ENCODE data around the gene HEG1. TPM values are rescaled to one million over a fixed set of nuclear protein-coding genes. Genes with fewer than 3 reads are reported as not detected.

The HEG1 gene
- total RNA-seq, 1 experiment from 2014 or later = 1.2 TPM

DNA sequence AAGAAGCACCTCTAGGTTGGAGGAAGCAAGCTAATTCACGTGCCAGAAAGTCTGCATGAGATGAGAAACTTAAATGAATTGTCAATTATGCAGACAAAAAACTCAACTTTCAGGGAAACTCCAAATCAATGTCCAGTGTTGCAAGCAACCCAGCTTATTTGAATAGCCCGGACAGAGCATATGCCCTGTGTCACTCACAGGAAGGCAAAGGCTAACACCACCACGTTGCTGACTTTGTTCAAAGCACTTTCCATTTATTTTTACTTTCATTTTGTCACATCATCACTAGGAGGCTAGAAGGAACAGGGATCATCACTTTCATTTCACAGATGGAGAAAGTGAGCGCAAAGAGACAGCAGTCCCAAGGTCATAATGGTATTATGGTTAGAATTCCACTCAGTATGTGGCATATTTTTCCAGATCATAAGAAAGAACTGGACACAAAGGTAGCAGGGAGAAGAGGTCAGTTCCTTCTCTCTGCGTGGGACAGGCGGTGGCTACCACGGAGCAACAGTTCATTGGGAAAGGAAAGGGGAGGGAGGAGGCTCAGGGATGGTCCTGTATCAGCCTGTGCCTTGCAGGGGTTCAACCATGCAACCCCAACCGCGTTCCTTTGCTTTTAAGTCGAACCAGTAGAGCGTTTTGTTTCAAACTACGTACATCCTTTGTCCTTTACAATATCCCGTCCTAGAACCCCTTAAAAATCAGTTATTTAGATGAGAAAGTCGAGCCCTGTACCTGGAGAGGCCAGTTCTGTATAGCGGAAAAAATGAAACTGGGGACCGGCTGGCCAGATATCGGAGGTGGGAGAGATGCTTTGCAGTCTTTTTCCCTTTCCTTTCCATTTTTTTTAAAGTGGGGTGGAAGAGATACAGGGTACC, 1.1 kb downstream of the HEG1 start:
- CTCF ChIA-PET = no interaction called here
- peak overlapping the region; percentile 17; the same call in 1 of the 2 replicates for H3K9ac ChIP-seq (ENCODE audit: low read length)
- TSS peak; percentile 63 for BruUV-seq (replicated peaks)
- intact Hi-C loops (cut with micrococcal nuclease) = loop anchor here (5.0 to 10.0 kb wide), 4 partner anchors 42 to 380 kb away; partner anchors contain the start of gene ZNF148
- H3F3A ChIP-seq (ENCODE audit: low read length, unreplicated experiment) = peaks cover 3% of the 10 kb centered on the region
- H3K27me3 ChIP-seq (ENCODE audit: low read length) = no peaks in the 10 kb centered on the region
- POLR2A ChIA-PET (ENCODE audit: unreplicated experiment) = no interaction called here
- H2AFZ ChIP-seq (ENCODE audit: low read length) = peak overlapping the region; percentile 76
- TF ChIP-seq, protein P1, sequence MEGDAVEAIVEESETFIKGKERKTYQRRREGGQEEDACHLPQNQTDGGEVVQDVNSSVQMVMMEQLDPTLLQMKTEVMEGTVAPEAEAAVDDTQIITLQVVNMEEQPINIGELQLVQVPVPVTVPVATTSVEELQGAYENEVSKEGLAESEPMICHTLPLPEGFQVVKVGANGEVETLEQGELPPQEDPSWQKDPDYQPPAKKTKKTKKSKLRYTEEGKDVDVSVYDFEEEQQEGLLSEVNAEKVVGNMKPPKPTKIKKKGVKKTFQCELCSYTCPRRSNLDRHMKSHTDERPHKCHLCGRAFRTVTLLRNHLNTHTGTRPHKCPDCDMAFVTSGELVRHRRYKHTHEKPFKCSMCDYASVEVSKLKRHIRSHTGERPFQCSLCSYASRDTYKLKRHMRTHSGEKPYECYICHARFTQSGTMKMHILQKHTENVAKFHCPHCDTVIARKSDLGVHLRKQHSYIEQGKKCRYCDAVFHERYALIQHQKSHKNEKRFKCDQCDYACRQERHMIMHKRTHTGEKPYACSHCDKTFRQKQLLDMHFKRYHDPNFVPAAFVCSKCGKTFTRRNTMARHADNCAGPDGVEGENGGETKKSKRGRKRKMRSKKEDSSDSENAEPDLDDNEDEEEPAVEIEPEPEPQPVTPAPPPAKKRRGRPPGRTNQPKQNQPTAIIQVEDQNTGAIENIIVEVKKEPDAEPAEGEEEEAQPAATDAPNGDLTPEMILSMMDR (conservative IDR thresholded peaks at IDR 0.05; ENCODE audit: low read depth, low read length) = 0 out of 2 replicates have a peak, but pooled peaks have one; percentile 10
- TF ChIP-seq EZH2 (IDR thresholded peaks at IDR 0.05; ENCODE audit: low read length, unreplicated experiment) (no peak), EZH2phosphoT487 (IDR thresholded peaks at IDR 0.05; ENCODE audit: borderline replicate concordance, low read length) (no peak)
- H3K4me2 ChIP-seq (ENCODE audit: low read length) = peak overlapping the region; percentile 98
- H3K36me3 ChIP-seq (ENCODE audit: low read depth, low read length) = no peaks in the 10 kb centered on the region
- H4K20me1 ChIP-seq (ENCODE audit: low read length) = no peaks in the 10 kb centered on the region
- H3K79me2 ChIP-seq (ENCODE audit: low read length) = 0 out of 2 replicates have a peak, but pooled peaks cover 4% of the 10 kb centered on the region
- peak; percentile 38 for DNase-seq
- ATAC-seq = peak; percentile 12; the same call in 1 of the 2 replicates
- no peaks in the 10 kb centered on the region for H3K9me3 ChIP-seq (ENCODE audit: low read length)
- H3K27ac ChIP-seq (ENCODE audit: low read length) = no peak overlapping the region
- H3K4me3 ChIP-seq (ENCODE audit: low read length) = peak overlapping the region; percentile 83
- H3K4me1 ChIP-seq (ENCODE audit: insufficient read depth, low read length) = peaks cover 56% of the 10 kb centered on the region
- H3K9me2 ChIP-seq (replicated peaks; ENCODE audit: low read length) = no peaks in the 10 kb centered on the region

DNA sequence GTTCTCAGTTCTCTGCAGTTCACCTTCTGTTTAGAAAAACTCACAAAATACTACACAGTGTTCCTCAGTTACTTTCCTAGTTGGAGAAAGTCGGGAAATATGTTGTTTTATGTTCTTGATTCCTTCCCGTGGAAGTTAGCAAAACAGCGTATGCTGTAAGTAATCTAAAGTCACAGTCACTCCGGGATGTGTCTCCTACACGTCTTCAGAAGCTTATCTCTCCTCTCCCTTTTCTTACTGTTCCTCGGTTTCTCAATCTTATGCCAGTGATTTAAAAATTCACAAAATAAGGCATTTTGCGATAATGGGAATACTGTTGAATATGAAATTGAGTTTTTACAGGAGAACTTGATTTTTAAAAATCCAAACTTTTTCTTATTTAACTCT, 1.7 kb downstream of the HEG1 start:
- no peaks in the 10 kb centered on the region for H3K36me3 ChIP-seq (ENCODE audit: low read depth, low read length)
- no peak overlapping the region for H3K27ac ChIP-seq (ENCODE audit: low read length)
- ChIA-PET CTCF (no interaction called here), POLR2A (ENCODE audit: unreplicated experiment) (no interaction called here)
- no peak for ATAC-seq
- no peaks in the 10 kb centered on the region for H3K27me3 ChIP-seq (ENCODE audit: low read length)
- no TSS peak for BruUV-seq (replicated peaks)
- H3K4me3 ChIP-seq (ENCODE audit: low read length) = peak overlapping the region; percentile 83
- 0 out of 2 replicates have a peak, but pooled peaks cover 4% of the 10 kb centered on the region for H3K79me2 ChIP-seq (ENCODE audit: low read length)
- intact Hi-C loops (cut with micrococcal nuclease) = loop anchor here (5.0 to 10.0 kb wide), 3 partner anchors 42 to 381 kb away; partner anchors contain the start of gene ZNF148
- TF ChIP-seq EZH2phosphoT487 (IDR thresholded peaks at IDR 0.05; ENCODE audit: borderline replicate concordance, low read length) = no peak
- TF ChIP-seq, protein P1 (conservative IDR thresholded peaks at IDR 0.05; ENCODE audit: low read depth, low read length) = no peak
- no peak for TF ChIP-seq EZH2 (IDR thresholded peaks at IDR 0.05; ENCODE audit: low read length, unreplicated experiment)
- H3K9me3 ChIP-seq (ENCODE audit: low read length) = no peaks in the 10 kb centered on the region
- peaks cover 3% of the 10 kb centered on the region for H3F3A ChIP-seq (ENCODE audit: low read length, unreplicated experiment)
- DNase-seq = no peak
- no peaks in the 10 kb centered on the region for H4K20me1 ChIP-seq (ENCODE audit: low read length)
- no peaks in the 10 kb centered on the region for H3K9me2 ChIP-seq (replicated peaks; ENCODE audit: low read length)
- peak overlapping the region; percentile 76; the same call in 1 of the 2 replicates for H2AFZ ChIP-seq (ENCODE audit: low read length)
- peaks cover 52% of the 10 kb centered on the region for H3K4me1 ChIP-seq (ENCODE audit: insufficient read depth, low read length)
- H3K9ac ChIP-seq (ENCODE audit: low read length) = no peak overlapping the region
- H3K4me2 ChIP-seq (ENCODE audit: low read length) = peak overlapping the region; percentile 98
